ENCODE data around the gene SUMF1. TPM values are rescaled to one million over a fixed set of nuclear protein-coding genes. Genes with fewer than 3 reads are reported as not detected.

Gene SUMF1
- total RNA-seq, 1 experiment from 2014 or later = 79.1 TPM

GRCh38 chr3:4356546-4357410, 110.3 kb downstream of the SUMF1 start:
- BruUV-seq (replicated peaks) = no TSS peak
- ChIA-PET CTCF (no interaction called here), POLR2A (ENCODE audit: unreplicated experiment) (interaction anchor here (0.5 kb wide), 1 partner anchor 135 kb away, joined by 3 read pairs; no protein-coding TSS in a partner anchor)
- no peaks in the 10 kb centered on the region for H3K36me3 ChIP-seq (ENCODE audit: low read depth, low read length)
- no peaks in the 10 kb centered on the region for H3K79me2 ChIP-seq (ENCODE audit: low read length)
- H3K9ac ChIP-seq (ENCODE audit: low read length) = no peak overlapping the region
- no peaks in the 10 kb centered on the region for H3K9me2 ChIP-seq (replicated peaks; ENCODE audit: low read length)
- H3K4me2 ChIP-seq (ENCODE audit: low read length) = no peak overlapping the region
- no peaks in the 10 kb centered on the region for H4K20me1 ChIP-seq (ENCODE audit: low read length)
- H3K4me3 ChIP-seq (ENCODE audit: low read length) = no peak overlapping the region
- ATAC-seq (no peak), DNase-seq (no peak)
- TF ChIP-seq EZH2 (IDR thresholded peaks at IDR 0.05; ENCODE audit: low read length, unreplicated experiment) (no peak), EZH2phosphoT487 (IDR thresholded peaks at IDR 0.05; ENCODE audit: borderline replicate concordance, low read length) (no peak), CTCF (conservative IDR thresholded peaks at IDR 0.05; ENCODE audit: low read depth, low read length) (no peak)
- H3K9me3 ChIP-seq (ENCODE audit: low read length) = no peaks in the 10 kb centered on the region
- H3F3A ChIP-seq (ENCODE audit: low read length, unreplicated experiment) = no peaks in the 10 kb centered on the region
- intact Hi-C loops (cut with micrococcal nuclease) = no loop called here
- peaks cover 2% of the 10 kb centered on the region; the same call in 1 of the 2 replicates for H3K4me1 ChIP-seq (ENCODE audit: insufficient read depth, low read length)
- H3K27me3 ChIP-seq (ENCODE audit: low read length) = no peaks in the 10 kb centered on the region
- H3K27ac ChIP-seq (ENCODE audit: low read length) = no peak overlapping the region
- no peak overlapping the region for H2AFZ ChIP-seq (ENCODE audit: low read length)

DNA sequence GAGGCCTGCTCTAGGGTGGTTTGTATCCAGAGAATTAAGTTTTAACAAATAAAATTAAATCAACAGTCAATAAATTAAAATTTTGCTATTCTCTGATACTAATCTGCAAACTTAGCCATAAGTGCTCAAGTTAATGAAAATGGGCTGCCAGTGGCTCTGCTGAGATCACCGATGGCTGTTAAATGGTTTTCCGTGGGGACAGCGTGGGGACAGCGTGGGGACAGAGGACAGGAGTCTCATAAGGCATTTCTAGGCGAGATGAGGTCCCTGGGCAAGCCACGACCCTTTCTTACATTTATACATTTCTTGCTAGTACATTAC, 110.9 kb downstream of the SUMF1 start:
- no peaks in the 10 kb centered on the region for H4K20me1 ChIP-seq (ENCODE audit: low read length)
- H3K4me2 ChIP-seq (ENCODE audit: low read length) = no peak overlapping the region
- no peaks in the 10 kb centered on the region for H3K79me2 ChIP-seq (ENCODE audit: low read length)
- no peak for ATAC-seq
- no peaks in the 10 kb centered on the region for H3K9me3 ChIP-seq (ENCODE audit: low read length)
- intact Hi-C loops (cut with micrococcal nuclease) = no loop called here
- ChIA-PET CTCF (no interaction called here), POLR2A (ENCODE audit: unreplicated experiment) (interaction anchor here (0.5 kb wide), 1 partner anchor 136 kb away, joined by 3 read pairs; no protein-coding TSS in a partner anchor)
- no peak for TF ChIP-seq EZH2phosphoT487 (IDR thresholded peaks at IDR 0.05; ENCODE audit: borderline replicate concordance, low read length)
- TF ChIP-seq EZH2 (IDR thresholded peaks at IDR 0.05; ENCODE audit: low read length, unreplicated experiment) = no peak
- no peak for TF ChIP-seq CTCF (conservative IDR thresholded peaks at IDR 0.05; ENCODE audit: low read depth, low read length)
- no peaks in the 10 kb centered on the region for H3F3A ChIP-seq (ENCODE audit: low read length, unreplicated experiment)
- peaks cover 8% of the 10 kb centered on the region for H3K4me1 ChIP-seq (ENCODE audit: insufficient read depth, low read length)
- no peak overlapping the region for H3K4me3 ChIP-seq (ENCODE audit: low read length)
- H3K36me3 ChIP-seq (ENCODE audit: low read depth, low read length) = no peaks in the 10 kb centered on the region
- H2AFZ ChIP-seq (ENCODE audit: low read length) = no peak overlapping the region
- DNase-seq = no peak
- BruUV-seq (replicated peaks) = no TSS peak
- no peak overlapping the region for H3K9ac ChIP-seq (ENCODE audit: low read length)
- no peaks in the 10 kb centered on the region for H3K27me3 ChIP-seq (ENCODE audit: low read length)
- no peaks in the 10 kb centered on the region for H3K9me2 ChIP-seq (replicated peaks; ENCODE audit: low read length)
- no peak overlapping the region for H3K27ac ChIP-seq (ENCODE audit: low read length)

Data from PC-3 (cell line).